ENCODE data around the gene HUNK.

Gene HUNK

DNA sequence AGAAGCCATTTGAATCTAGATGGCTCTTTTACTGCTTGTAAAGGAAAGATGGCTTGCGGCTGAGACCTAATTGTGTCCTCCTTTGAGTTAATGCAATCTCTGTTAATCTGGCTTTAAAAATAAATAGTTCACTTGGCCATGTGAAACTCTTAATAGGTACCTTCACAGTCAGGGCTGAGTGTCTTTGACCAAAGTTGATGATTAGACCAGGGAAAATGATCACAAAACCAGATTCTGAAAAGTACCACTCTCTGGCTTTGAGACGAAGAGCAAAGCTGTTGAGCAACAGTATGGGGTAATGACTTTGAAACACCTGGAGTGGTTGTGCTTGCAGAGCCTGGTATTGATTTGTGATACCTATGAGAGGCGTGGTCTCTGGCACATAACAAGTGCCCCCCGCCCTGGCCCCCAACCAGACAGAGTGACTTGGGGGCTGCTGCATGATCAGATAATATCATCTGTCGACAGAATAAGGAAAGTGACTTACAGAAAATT, 4.7 kb downstream of the HUNK start:
- H3K9me3 Mint-ChIP-seq = no peaks in the 10 kb centered on the region
- peaks cover under 1% of the 10 kb centered on the region for H3K4me1 Mint-ChIP-seq (ENCODE audit: low read depth)
- no peak overlapping the region for H3K4me3 Mint-ChIP-seq
- H3K27ac Mint-ChIP-seq = no peak overlapping the region
- no peak for DNase-seq
- peaks cover 65% of the 10 kb centered on the region for H3K27me3 Mint-ChIP-seq
- H3K36me3 Mint-ChIP-seq (ENCODE audit: low read depth) = no peaks in the 10 kb centered on the region

DNA sequence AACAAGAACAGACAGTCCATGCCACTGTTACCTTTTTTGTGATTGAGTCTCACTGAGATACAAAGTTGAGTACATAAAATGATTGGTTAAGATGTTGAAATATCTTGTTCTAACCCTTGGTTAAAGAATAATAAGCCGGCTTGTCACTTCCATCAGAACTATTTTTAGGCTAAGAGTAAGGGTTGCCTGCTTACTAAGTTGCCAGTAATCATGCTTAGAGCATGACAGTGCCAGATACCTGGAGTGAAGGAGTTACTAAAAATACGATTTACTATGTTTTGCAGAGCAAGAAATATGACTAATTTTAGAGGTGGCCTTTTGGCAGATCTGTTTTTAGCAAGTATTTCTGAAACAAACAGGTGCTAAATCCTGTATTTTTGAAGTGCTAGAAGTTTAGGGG, 6.0 kb downstream of the HUNK start:
- H3K4me3 Mint-ChIP-seq = no peak overlapping the region
- H3K27ac Mint-ChIP-seq = no peak overlapping the region
- no peak for DNase-seq
- H3K4me1 Mint-ChIP-seq (ENCODE audit: low read depth) = no peaks in the 10 kb centered on the region
- no peaks in the 10 kb centered on the region for H3K36me3 Mint-ChIP-seq (ENCODE audit: low read depth)
- no peaks in the 10 kb centered on the region for H3K9me3 Mint-ChIP-seq
- H3K27me3 Mint-ChIP-seq = peaks cover 64% of the 10 kb centered on the region

DNA sequence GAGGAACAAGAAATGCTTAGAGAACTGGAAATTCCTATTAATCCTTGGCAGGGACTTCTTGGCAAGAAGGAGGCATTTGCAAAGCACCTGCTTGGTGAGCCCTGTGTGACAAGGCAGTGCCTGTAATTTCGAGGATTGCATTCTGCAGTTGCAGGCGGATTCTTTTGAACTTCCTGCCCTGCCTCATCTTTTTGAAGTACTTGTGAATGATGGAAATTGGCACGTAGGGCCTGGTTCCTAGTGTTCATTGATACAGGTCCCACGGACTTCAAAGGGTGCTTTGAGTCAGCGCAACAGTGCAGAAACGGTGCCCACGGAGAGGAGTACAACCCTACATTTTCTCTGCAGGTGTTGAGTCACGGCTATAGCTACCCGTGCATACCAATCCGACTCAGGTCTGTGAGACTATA, 6.4 kb downstream of the HUNK start:
- no peak for DNase-seq
- Mint-ChIP-seq H3K9me3 (no peaks in the 10 kb centered on the region), H3K27me3 (peaks cover 63% of the 10 kb centered on the region), H3K4me3 (no peak overlapping the region), H3K4me1 (ENCODE audit: low read depth) (no peaks in the 10 kb centered on the region), H3K27ac (no peak overlapping the region), H3K36me3 (ENCODE audit: low read depth) (no peaks in the 10 kb centered on the region)

DNA sequence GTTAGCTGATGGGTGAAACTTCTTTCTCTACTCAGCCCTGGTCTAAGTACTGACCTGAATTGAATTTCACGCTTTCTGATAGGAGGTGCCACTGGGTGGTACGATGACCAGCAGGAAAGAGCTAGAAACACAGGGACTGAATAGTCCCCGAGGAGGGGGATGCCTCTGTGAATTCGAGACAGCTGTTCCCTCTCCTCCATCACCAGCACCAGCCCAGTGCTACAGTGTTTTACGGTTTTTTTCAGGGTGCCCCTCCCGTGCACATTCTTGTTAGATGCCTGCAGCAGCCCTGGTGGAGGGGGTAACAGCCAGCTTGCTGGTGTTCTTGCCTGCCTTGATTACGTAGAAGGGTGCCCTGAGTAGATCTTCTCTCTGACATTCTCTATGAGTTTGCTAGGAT, 7.1 kb downstream of the HUNK start:
- Mint-ChIP-seq H3K4me1 (ENCODE audit: low read depth) (no peaks in the 10 kb centered on the region), H3K4me3 (no peak overlapping the region), H3K36me3 (ENCODE audit: low read depth) (no peaks in the 10 kb centered on the region), H3K27ac (no peak overlapping the region), H3K27me3 (peaks cover 57% of the 10 kb centered on the region), H3K9me3 (no peaks in the 10 kb centered on the region)
- no peak for DNase-seq

DNA sequence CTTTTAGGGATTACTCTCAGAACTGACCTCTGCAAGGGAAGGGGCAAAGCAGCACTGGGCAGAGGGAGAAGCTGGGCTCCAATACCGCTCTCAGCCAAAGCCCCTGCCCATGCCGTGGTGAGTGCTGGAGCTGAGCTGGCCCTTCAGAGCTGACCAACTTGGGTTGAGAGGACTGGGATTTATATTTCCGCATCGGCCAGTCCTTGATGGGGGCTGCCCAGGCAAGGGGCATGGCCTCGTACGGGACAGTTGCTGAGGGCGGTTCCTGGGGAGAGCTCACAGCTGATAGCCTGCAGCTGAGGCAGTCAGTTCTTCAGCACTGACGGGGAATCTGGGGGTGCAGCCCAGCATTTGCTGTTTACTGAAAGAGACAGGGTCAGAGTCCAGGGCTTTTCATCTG, 8.0 kb downstream of the HUNK start:
- H3K27ac Mint-ChIP-seq = no peak overlapping the region
- H3K4me3 Mint-ChIP-seq = no peak overlapping the region
- H3K4me1 Mint-ChIP-seq (ENCODE audit: low read depth) = no peaks in the 10 kb centered on the region
- DNase-seq = no peak
- no peaks in the 10 kb centered on the region for H3K9me3 Mint-ChIP-seq
- no peaks in the 10 kb centered on the region for H3K36me3 Mint-ChIP-seq (ENCODE audit: low read depth)
- peaks cover 48% of the 10 kb centered on the region for H3K27me3 Mint-ChIP-seq

- no peaks in the 10 kb centered on the region for H3K36me3 Mint-ChIP-seq (ENCODE audit: low read depth)
- H3K4me3 Mint-ChIP-seq = no peak overlapping the region
- no peaks in the 10 kb centered on the region for H3K4me1 Mint-ChIP-seq (ENCODE audit: low read depth)
- no peak for DNase-seq
- H3K27ac Mint-ChIP-seq = no peak overlapping the region
- H3K9me3 Mint-ChIP-seq = no peaks in the 10 kb centered on the region
- peaks cover 33% of the 10 kb centered on the region for H3K27me3 Mint-ChIP-seq
Measured at GRCh38 chr21:31882711-31883110, 9.9 kb downstream of the HUNK start.

DNA sequence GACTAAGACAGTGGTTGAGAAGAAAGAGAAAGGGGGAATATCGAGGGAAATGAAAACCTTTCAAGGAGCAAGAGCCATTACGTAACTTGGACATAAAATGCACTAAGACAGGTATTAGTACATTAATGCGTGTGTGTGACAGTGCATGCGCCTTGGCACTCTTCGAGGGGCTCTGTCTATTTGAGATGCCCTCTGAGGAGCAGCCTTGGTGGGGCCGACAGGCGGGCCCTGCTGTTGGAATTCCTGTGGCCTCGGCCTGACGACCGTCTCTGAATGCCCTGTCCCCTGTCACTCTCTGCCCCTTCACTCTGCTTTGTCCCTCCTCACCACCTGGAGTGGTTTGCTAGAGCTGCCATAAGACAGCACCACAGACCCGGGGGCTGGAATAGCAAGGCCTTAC, 12.3 kb downstream of the HUNK start:
- DNase-seq = no peak
- no peaks in the 10 kb centered on the region for H3K36me3 Mint-ChIP-seq (ENCODE audit: low read depth)
- no peak overlapping the region for H3K27ac Mint-ChIP-seq
- H3K9me3 Mint-ChIP-seq = no peaks in the 10 kb centered on the region
- H3K27me3 Mint-ChIP-seq = peaks cover 22% of the 10 kb centered on the region
- H3K4me1 Mint-ChIP-seq (ENCODE audit: low read depth) = peaks cover 3% of the 10 kb centered on the region
- H3K4me3 Mint-ChIP-seq = no peak overlapping the region

DNA sequence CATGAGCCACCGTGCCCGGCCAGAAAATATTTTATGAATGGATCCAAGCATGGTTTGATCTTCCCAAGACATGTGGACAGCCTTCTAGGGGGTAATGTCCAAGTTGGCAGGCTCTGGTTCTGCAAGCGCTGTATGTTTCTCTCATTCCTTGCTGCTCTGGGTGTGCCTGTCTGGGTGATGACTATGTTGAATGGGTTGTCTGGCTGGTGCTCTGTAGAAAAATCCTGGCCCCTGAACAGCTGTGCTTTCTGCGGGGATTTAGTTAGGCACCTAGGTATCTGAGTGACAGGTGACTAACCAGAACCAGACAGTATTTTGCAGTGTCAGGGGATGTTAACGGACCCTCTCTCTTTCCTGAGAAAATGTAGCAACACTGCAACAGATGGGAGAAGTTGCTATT, 14.1 kb downstream of the HUNK start:
- Mint-ChIP-seq H3K27me3 (peaks cover 12% of the 10 kb centered on the region), H3K9me3 (no peaks in the 10 kb centered on the region), H3K4me1 (ENCODE audit: low read depth) (peaks cover 3% of the 10 kb centered on the region), H3K27ac (no peak overlapping the region), H3K36me3 (ENCODE audit: low read depth) (no peaks in the 10 kb centered on the region), H3K4me3 (no peak overlapping the region)
- DNase-seq = no peak

DNA sequence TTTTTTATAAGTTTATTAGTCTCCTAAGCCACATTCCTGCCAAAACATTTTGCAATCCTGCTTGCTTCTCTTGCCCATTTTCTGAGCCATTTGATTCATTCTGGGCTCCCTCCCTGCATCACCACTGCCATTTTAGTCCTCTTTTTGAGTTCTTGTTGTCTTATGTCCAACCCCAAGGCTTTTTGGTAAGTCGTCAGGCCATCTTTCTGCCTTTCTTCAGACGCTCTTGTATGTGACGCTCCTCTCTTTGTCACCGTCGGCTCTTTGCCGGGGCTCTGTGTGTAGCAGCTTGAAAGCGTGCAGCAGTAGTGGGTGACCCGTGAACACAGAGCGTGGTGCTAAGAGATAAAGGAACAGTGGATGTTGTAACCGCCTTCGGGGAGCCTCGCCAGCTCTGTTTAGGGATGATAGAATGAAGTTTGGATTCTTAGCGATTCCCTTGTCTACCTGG, 14.6 kb downstream of the HUNK start:
- no peaks in the 10 kb centered on the region for H3K36me3 Mint-ChIP-seq (ENCODE audit: low read depth)
- H3K27me3 Mint-ChIP-seq = peaks cover 12% of the 10 kb centered on the region

GRCh38 chr21:31888936-31889371, 16.1 kb downstream of the HUNK start:
- no peak overlapping the region for H3K4me3 Mint-ChIP-seq
- DNase-seq = no peak
- no peaks in the 10 kb centered on the region for H3K9me3 Mint-ChIP-seq
- H3K27me3 Mint-ChIP-seq = peaks cover 24% of the 10 kb centered on the region
- peaks cover 3% of the 10 kb centered on the region for H3K4me1 Mint-ChIP-seq (ENCODE audit: low read depth)
- H3K27ac Mint-ChIP-seq = no peak overlapping the region
- H3K36me3 Mint-ChIP-seq (ENCODE audit: low read depth) = no peaks in the 10 kb centered on the region

More for the DNA sequence above, 14.6 kb downstream of the HUNK start:
- Mint-ChIP-seq H3K27ac (no peak overlapping the region), H3K4me3 (no peak overlapping the region), H3K9me3 (no peaks in the 10 kb centered on the region), H3K4me1 (ENCODE audit: low read depth) (peaks cover 3% of the 10 kb centered on the region)
- no peak for DNase-seq

GRCh38 chr21:31889460-31889859, 16.6 kb downstream of the HUNK start:
- Mint-ChIP-seq H3K27ac (no peak overlapping the region), H3K4me3 (no peak overlapping the region), H3K9me3 (no peaks in the 10 kb centered on the region), H3K4me1 (ENCODE audit: low read depth) (peaks cover 3% of the 10 kb centered on the region), H3K36me3 (ENCODE audit: low read depth) (no peaks in the 10 kb centered on the region), H3K27me3 (peaks cover 25% of the 10 kb centered on the region)
- DNase-seq = no peak

- H3K9me3 Mint-ChIP-seq = no peaks in the 10 kb centered on the region
- no peaks in the 10 kb centered on the region for H3K36me3 Mint-ChIP-seq (ENCODE audit: low read depth)
- no peak for DNase-seq
- peaks cover 3% of the 10 kb centered on the region for H3K4me1 Mint-ChIP-seq (ENCODE audit: low read depth)
- no peak overlapping the region for H3K27ac Mint-ChIP-seq
- H3K4me3 Mint-ChIP-seq = no peak overlapping the region
- H3K27me3 Mint-ChIP-seq = peaks cover 28% of the 10 kb centered on the region
Measured at GRCh38 chr21:31892686-31893085, 19.9 kb downstream of the HUNK start.

GRCh38 chr21:31893851-31894415, 21.1 kb downstream of the HUNK start:
- Mint-ChIP-seq H3K9me3 (no peaks in the 10 kb centered on the region), H3K27ac (no peak overlapping the region), H3K27me3 (peaks cover 22% of the 10 kb centered on the region), H3K36me3 (ENCODE audit: low read depth) (no peaks in the 10 kb centered on the region), H3K4me3 (no peak overlapping the region), H3K4me1 (ENCODE audit: low read depth) (peaks cover 6% of the 10 kb centered on the region)
- no peak for DNase-seq

GRCh38 chr21:31894457-31894856, 21.6 kb downstream of the HUNK start:
- H3K4me1 Mint-ChIP-seq (ENCODE audit: low read depth) = peaks cover 10% of the 10 kb centered on the region
- peaks cover 22% of the 10 kb centered on the region for H3K27me3 Mint-ChIP-seq
- DNase-seq = no peak
- H3K4me3 Mint-ChIP-seq = no peak overlapping the region
- no peaks in the 10 kb centered on the region for H3K9me3 Mint-ChIP-seq
- no peak overlapping the region for H3K27ac Mint-ChIP-seq
- no peaks in the 10 kb centered on the region for H3K36me3 Mint-ChIP-seq (ENCODE audit: low read depth)

GRCh38 chr21:31895077-31895835, 22.4 kb downstream of the HUNK start:
- Mint-ChIP-seq H3K27ac (no peak overlapping the region), H3K36me3 (ENCODE audit: low read depth) (no peaks in the 10 kb centered on the region), H3K4me3 (no peak overlapping the region), H3K4me1 (ENCODE audit: low read depth) (peaks cover 11% of the 10 kb centered on the region), H3K27me3 (peaks cover 20% of the 10 kb centered on the region), H3K9me3 (no peaks in the 10 kb centered on the region)
- no peak for DNase-seq
